ENCODE data around the gene CTNNA3.
"Not testable (repeated sequence)": the region's sequence is repeated elsewhere in the genome, so short reads cannot be mapped to it uniquely, and the experiment has no call there.

- TF ChIP-seq CTCF, POLR2A (IDR thresholded peaks at IDR 0.05): not testable (repeated sequence)
These were observed 1342.2 kb downstream of the CTNNA3 start for GRCh38 chr10:66353822-66354221.

All from uterus (tissue), 2 donors.